ENCODE results near the gene HRAS.
A peak's percentile ranks its signal among the peaks of the same experiment; 100 is the strongest.
"Not testable (repeated sequence)": the region's sequence is repeated elsewhere in the genome, so short reads cannot be mapped to it uniquely, and the experiment has no call there.

The HRAS gene

GRCh38 chr11:574632-575312 lies 39.4 kb upstream of the HRAS start:
- ChIA-PET POLR2A (interaction anchor here (1.1 to 1.4 kb wide), 4 partner anchors 13 to 122 kb away, joined by 4 read pairs; partner anchors contain the start of gene HRAS), CTCF (no interaction called here)
- no peak for DNase-seq (ENCODE audit: low read depth, low spot score)
- peak overlapping the region; percentile 72 for H3K4me3 ChIP-seq (ENCODE audit: low read depth, low read length)
- TF ChIP-seq, protein P1, sequence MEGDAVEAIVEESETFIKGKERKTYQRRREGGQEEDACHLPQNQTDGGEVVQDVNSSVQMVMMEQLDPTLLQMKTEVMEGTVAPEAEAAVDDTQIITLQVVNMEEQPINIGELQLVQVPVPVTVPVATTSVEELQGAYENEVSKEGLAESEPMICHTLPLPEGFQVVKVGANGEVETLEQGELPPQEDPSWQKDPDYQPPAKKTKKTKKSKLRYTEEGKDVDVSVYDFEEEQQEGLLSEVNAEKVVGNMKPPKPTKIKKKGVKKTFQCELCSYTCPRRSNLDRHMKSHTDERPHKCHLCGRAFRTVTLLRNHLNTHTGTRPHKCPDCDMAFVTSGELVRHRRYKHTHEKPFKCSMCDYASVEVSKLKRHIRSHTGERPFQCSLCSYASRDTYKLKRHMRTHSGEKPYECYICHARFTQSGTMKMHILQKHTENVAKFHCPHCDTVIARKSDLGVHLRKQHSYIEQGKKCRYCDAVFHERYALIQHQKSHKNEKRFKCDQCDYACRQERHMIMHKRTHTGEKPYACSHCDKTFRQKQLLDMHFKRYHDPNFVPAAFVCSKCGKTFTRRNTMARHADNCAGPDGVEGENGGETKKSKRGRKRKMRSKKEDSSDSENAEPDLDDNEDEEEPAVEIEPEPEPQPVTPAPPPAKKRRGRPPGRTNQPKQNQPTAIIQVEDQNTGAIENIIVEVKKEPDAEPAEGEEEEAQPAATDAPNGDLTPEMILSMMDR (IDR thresholded peaks at IDR 0.05; ENCODE audit: insufficient read depth, low read length, missing control alignments): no peak

GRCh38 chr11:574031-574570 lies 38.7 kb upstream of the HRAS start:
- POLR2A ChIA-PET; H3K4me3 ChIP-seq (ENCODE audit: low read depth, low read length); CTCF ChIA-PET; DNase-seq (ENCODE audit: low read depth, low spot score): not testable (repeated sequence)

GRCh38 chr11:573146-573759 lies 37.9 kb upstream of the HRAS start:
- CTCF ChIA-PET: no interaction called here
- H3K4me3 ChIP-seq (ENCODE audit: low read depth, low read length): no peak overlapping the region
- POLR2A ChIA-PET: no interaction called here
- DNase-seq (ENCODE audit: low read depth, low spot score): no peak
- TF ChIP-seq, protein P1 (IDR thresholded peaks at IDR 0.05; ENCODE audit: insufficient read depth, low read length, missing control alignments): no peak

DNA sequence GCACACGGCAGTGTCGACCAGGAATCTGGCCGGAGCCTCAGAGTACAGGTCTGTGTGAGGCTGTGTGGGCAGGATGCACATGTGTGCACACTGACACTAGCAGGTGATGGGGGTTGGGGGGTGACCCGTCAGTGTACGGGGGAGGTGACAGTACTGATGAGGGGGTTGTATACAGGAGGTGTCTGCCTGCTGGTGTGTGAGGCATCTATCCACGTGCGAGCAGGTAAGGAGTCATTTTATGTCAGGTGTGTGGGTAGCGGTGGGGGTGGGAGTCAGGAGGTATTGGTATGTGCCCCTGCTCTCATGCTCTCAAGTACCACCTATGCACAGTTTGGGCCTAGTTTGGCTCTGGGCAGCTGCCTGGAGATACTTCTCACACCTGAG lies 36.4 kb upstream of the HRAS start:
- ChIA-PET CTCF (no interaction called here), POLR2A (no interaction called here)
- no peak overlapping the region for H3K4me3 ChIP-seq (ENCODE audit: low read depth, low read length)
- TF ChIP-seq, protein P1 (IDR thresholded peaks at IDR 0.05; ENCODE audit: insufficient read depth, low read length, missing control alignments): no peak
- no peak for DNase-seq (ENCODE audit: low read depth, low spot score)

- peak overlapping the region; percentile 65 for H3K4me3 ChIP-seq (ENCODE audit: low read depth, low read length)
- TF ChIP-seq, protein P1 (IDR thresholded peaks at IDR 0.05; ENCODE audit: insufficient read depth, low read length, missing control alignments): no peak
- no peak for DNase-seq (ENCODE audit: low read depth, low spot score)
- ChIA-PET CTCF (interaction anchor here (0.6 to 1.1 kb wide), 2 partner anchors 22 to 279 kb away, joined by 3 read pairs; no protein-coding TSS in a partner anchor), POLR2A (interaction anchor here (0.6 kb wide), 1 partner anchor 18 kb away, joined by 3 read pairs; no protein-coding TSS in a partner anchor)
Observed at GRCh38 chr11:569158-569885, 33.9 kb upstream of the HRAS start.

GRCh38 chr11:568306-569157 lies 33.2 kb upstream of the HRAS start:
- peak; percentile 29 for DNase-seq (ENCODE audit: low read depth, low spot score)
- TF ChIP-seq, protein P1 (IDR thresholded peaks at IDR 0.05; ENCODE audit: insufficient read depth, low read length, missing control alignments): no peak
- H3K4me3 ChIP-seq (ENCODE audit: low read depth, low read length): peak overlapping the region; percentile 91
- ChIA-PET POLR2A (interaction anchor here (0.6 to 0.9 kb wide), 2 partner anchors 10 to 17 kb away, joined by 3 to 4 read pairs; no protein-coding TSS in a partner anchor), CTCF (interaction anchor here (0.6 to 1.1 kb wide), 2 partner anchors 22 to 280 kb away, joined by 3 read pairs; no protein-coding TSS in a partner anchor)

All from AG04449 (cell line).